ENCODE results near the gene ZNF574.

Gene ZNF574, protein sequence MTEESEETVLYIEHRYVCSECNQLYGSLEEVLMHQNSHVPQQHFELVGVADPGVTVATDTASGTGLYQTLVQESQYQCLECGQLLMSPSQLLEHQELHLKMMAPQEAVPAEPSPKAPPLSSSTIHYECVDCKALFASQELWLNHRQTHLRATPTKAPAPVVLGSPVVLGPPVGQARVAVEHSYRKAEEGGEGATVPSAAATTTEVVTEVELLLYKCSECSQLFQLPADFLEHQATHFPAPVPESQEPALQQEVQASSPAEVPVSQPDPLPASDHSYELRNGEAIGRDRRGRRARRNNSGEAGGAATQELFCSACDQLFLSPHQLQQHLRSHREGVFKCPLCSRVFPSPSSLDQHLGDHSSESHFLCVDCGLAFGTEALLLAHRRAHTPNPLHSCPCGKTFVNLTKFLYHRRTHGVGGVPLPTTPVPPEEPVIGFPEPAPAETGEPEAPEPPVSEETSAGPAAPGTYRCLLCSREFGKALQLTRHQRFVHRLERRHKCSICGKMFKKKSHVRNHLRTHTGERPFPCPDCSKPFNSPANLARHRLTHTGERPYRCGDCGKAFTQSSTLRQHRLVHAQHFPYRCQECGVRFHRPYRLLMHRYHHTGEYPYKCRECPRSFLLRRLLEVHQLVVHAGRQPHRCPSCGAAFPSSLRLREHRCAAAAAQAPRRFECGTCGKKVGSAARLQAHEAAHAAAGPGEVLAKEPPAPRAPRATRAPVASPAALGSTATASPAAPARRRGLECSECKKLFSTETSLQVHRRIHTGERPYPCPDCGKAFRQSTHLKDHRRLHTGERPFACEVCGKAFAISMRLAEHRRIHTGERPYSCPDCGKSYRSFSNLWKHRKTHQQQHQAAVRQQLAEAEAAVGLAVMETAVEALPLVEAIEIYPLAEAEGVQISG

DNA sequence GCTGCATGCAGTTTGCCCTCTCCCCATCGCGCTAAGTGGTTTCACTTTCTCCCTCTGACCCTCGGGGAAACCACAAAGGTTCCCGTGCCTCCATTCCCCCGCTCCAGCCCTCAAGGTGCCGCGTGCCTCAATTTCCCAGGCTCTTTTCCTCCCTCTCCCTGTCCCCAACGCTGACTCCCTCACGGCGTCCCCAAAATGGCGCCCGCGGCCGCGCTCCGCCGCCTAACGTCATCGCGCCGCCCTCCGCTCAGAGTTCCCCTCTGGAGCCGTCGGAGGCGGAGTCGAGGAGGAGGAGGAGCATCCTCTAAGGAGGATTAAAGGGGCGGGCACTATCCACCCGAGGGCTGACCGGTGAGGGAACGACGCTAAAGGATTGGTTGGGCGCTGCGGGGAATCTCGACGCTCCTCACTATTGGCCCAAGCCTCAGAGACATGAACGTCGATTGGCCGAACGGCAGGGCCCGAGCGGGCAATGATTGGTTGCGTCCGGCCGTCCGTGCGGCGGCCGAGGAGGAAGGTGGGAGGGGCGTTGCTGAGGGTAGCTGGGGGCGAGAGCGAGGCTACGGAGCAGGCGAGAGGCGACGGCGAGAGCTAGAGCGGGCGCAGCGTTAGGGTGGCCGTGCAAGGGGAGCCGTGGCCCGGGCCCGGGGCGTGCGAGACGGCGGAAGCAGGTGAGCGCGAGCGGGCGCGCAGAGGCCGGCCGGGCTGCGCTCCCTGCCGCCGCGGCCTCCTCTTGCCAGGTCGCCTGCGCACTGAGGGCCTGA lies at the start of gene ZNF574:
Gene ZNF574, plus strand, starts transcription at position 551 of the 764 bp plus-strand sequence. CDS start 2,441 bp downstream, outside the sequence.
- no peak for TF ChIP-seq ZBTB7A (IDR thresholded peaks at IDR 0.05; ENCODE audit: low read depth)
- TF ChIP-seq FOXM1 (IDR thresholded peaks at IDR 0.05; ENCODE audit: borderline replicate concordance, low read depth): no peak
- no peak for TF ChIP-seq EP300 (IDR thresholded peaks at IDR 0.05; ENCODE audit: borderline replicate concordance)
- peak; percentile 96 for TF ChIP-seq YY1 (IDR thresholded peaks at IDR 0.05; ENCODE audit: low read depth)
- TF ChIP-seq, protein P1, sequence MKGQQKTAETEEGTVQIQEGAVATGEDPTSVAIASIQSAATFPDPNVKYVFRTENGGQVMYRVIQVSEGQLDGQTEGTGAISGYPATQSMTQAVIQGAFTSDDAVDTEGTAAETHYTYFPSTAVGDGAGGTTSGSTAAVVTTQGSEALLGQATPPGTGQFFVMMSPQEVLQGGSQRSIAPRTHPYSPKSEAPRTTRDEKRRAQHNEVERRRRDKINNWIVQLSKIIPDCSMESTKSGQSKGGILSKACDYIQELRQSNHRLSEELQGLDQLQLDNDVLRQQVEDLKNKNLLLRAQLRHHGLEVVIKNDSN (IDR thresholded peaks at IDR 0.05): no peak
- peak; percentile 88 for TF ChIP-seq TAF1 (IDR thresholded peaks at IDR 0.05; ENCODE audit: low read depth)
- TF ChIP-seq TCF12 (IDR thresholded peaks at IDR 0.05; ENCODE audit: low read depth): no peak; the same call in 1 of the 2 replicates
- TF ChIP-seq, protein P2, sequence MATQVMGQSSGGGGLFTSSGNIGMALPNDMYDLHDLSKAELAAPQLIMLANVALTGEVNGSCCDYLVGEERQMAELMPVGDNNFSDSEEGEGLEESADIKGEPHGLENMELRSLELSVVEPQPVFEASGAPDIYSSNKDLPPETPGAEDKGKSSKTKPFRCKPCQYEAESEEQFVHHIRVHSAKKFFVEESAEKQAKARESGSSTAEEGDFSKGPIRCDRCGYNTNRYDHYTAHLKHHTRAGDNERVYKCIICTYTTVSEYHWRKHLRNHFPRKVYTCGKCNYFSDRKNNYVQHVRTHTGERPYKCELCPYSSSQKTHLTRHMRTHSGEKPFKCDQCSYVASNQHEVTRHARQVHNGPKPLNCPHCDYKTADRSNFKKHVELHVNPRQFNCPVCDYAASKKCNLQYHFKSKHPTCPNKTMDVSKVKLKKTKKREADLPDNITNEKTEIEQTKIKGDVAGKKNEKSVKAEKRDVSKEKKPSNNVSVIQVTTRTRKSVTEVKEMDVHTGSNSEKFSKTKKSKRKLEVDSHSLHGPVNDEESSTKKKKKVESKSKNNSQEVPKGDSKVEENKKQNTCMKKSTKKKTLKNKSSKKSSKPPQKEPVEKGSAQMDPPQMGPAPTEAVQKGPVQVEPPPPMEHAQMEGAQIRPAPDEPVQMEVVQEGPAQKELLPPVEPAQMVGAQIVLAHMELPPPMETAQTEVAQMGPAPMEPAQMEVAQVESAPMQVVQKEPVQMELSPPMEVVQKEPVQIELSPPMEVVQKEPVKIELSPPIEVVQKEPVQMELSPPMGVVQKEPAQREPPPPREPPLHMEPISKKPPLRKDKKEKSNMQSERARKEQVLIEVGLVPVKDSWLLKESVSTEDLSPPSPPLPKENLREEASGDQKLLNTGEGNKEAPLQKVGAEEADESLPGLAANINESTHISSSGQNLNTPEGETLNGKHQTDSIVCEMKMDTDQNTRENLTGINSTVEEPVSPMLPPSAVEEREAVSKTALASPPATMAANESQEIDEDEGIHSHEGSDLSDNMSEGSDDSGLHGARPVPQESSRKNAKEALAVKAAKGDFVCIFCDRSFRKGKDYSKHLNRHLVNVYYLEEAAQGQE (IDR thresholded peaks at IDR 0.05; ENCODE audit: low read depth): no peak
- TF ChIP-seq RAD21 (IDR thresholded peaks at IDR 0.05; ENCODE audit: low read depth): no peak
- no peak for TF ChIP-seq CEBPB (IDR thresholded peaks at IDR 0.05)
- 0 out of 2 replicates have a peak, but pooled peaks have one; percentile 22 for TF ChIP-seq TEAD4 (IDR thresholded peaks at IDR 0.05)
- no peak for TF ChIP-seq EGR1 (IDR thresholded peaks at IDR 0.05)
- TF ChIP-seq, protein P3, sequence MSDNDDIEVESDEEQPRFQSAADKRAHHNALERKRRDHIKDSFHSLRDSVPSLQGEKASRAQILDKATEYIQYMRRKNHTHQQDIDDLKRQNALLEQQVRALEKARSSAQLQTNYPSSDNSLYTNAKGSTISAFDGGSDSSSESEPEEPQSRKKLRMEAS (IDR thresholded peaks at IDR 0.05): peak; percentile 76
- peak; percentile 54; the same call in 1 of the 2 replicates for TF ChIP-seq CREB1 (IDR thresholded peaks at IDR 0.05; ENCODE audit: low read depth)
- TF ChIP-seq NFIC (IDR thresholded peaks at IDR 0.05): no peak

DNA sequence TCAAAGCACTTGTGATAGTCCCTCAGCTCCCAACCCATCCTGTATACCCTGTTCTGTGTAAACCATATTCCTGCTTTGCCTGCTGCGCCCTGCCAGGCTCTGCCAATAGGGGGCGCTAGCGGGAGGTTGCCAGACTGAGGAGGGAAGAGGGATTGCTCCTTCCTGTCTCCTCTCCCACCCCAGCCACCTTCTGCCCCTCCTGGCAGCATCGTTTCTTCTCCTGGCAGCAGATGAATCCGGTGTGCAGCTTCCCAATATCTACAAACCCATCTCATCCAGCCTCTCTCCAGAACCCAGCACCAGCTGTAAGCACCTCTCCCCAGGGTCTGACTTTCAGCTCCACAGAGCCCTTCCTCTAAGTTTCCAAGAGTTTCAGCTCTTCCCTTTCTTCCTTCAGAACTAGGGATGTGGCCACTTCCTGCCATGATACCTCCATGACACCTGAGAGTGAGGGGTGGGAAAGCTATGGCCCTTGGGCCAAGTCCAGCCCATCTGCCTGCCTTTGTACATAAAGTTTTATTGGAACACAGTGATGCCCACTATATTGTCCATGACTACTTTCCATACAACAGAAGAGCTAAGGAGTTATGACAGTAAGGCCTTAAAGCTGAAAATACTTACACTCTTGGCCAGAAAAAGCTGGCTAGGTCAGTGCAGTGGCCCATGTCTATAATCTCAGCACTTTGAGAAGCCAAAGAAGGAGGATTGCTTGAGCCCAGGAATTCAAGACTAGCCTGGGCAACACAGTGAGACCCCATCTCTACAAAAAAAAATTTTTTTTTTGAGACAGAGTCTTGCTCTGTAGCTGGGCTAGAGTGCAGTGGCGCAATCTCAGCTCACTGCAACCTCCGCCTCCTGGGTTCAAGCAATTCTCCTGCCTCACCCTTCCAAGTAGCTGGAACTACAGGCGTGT lies 47.4 kb upstream of the ZNF574 start:
- TF ChIP-seq EP300 (IDR thresholded peaks at IDR 0.05; ENCODE audit: borderline replicate concordance): no peak
- TF ChIP-seq CREB1 (IDR thresholded peaks at IDR 0.05; ENCODE audit: low read depth): no peak
- peak; percentile 13; the same call in 1 of the 2 replicates for TF ChIP-seq RAD21 (IDR thresholded peaks at IDR 0.05; ENCODE audit: low read depth)
- TF ChIP-seq TCF12 (IDR thresholded peaks at IDR 0.05; ENCODE audit: low read depth): no peak

DNA sequence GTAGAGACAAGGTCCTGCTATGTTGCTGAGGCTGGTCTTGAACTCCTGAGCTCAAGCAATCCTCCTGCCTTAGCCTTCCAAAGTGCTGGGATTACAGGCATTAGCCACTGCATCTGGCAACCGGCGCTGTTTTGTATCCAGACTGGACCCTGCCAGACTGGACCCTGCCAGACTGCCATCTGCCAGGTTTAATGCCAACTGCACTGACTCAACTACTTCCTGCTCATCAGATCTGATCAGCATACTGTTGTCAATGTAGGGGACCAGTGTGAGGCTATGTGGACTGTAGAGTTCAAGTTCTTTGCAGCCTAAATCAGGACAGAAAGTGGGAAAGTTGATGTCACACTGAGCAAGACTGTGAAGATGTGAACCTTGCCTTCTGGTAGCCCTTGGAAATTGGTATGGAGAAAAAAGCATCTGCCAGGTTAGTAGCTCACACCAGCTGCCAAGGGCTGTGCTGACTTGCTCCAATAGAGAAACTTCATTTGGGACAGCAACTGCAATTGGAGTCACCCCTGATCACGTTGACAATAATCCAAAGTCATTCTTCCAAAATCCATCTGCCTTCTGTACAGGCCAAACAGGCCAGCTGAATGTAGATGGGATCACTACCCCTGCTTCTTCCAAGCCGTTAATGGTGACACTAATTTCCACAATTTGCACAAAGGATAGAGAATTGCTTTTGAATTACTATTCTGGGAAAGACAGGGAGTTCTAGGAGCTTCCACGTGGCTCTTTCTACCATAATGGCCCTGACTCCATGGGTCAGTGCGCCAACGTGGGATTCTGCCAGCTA lies 45.1 kb upstream of the ZNF574 start:
- TF ChIP-seq FOXM1 (IDR thresholded peaks at IDR 0.05; ENCODE audit: borderline replicate concordance, low read depth): no peak
- TF ChIP-seq, protein P2 (IDR thresholded peaks at IDR 0.05; ENCODE audit: low read depth): no peak
- TF ChIP-seq CREB1 (IDR thresholded peaks at IDR 0.05; ENCODE audit: low read depth): no peak
- no peak for TF ChIP-seq TAF1 (IDR thresholded peaks at IDR 0.05; ENCODE audit: low read depth)
- no peak for TF ChIP-seq TCF12 (IDR thresholded peaks at IDR 0.05; ENCODE audit: low read depth)
- TF ChIP-seq RAD21 (IDR thresholded peaks at IDR 0.05; ENCODE audit: low read depth): no peak
- TF ChIP-seq TEAD4 (IDR thresholded peaks at IDR 0.05): no peak
- TF ChIP-seq YY1 (IDR thresholded peaks at IDR 0.05; ENCODE audit: low read depth): no peak
- TF ChIP-seq EGR1 (IDR thresholded peaks at IDR 0.05): no peak

DNA sequence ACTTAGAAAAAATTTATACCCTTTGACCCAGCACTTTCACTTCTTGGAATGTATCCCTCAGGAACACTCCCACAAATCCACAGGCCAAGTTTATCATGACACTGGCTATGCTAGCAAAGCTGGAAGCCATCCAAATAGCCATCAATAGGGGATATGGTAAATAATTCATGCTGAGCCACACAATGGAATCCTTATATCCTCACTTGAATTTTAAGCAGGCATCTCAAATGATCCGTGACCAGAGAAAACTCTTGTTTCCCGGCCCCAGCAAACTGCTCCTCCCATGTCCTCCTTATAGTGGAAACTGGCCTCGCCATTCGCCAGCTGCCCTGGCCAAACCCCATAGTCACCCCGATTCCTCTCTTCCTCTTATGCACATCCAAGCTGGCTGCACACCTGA lies 43.5 kb upstream of the ZNF574 start:
- TF ChIP-seq, protein P3 (IDR thresholded peaks at IDR 0.05): no peak
- TF ChIP-seq YY1 (IDR thresholded peaks at IDR 0.05; ENCODE audit: low read depth) (no peak), RAD21 (IDR thresholded peaks at IDR 0.05; ENCODE audit: low read depth) (no peak), TAF1 (IDR thresholded peaks at IDR 0.05; ENCODE audit: low read depth) (no peak), EGR1 (IDR thresholded peaks at IDR 0.05) (no peak), FOXM1 (IDR thresholded peaks at IDR 0.05; ENCODE audit: borderline replicate concordance, low read depth) (no peak), TCF12 (IDR thresholded peaks at IDR 0.05; ENCODE audit: low read depth) (peak; percentile 91), CREB1 (IDR thresholded peaks at IDR 0.05; ENCODE audit: low read depth) (no peak), NFIC (IDR thresholded peaks at IDR 0.05) (peak; percentile 100), ZBTB7A (IDR thresholded peaks at IDR 0.05; ENCODE audit: low read depth) (no peak), TEAD4 (IDR thresholded peaks at IDR 0.05) (peak; percentile 89), EP300 (IDR thresholded peaks at IDR 0.05; ENCODE audit: borderline replicate concordance) (peak; percentile 77), CEBPB (IDR thresholded peaks at IDR 0.05) (no peak; the same call in 1 of the 2 replicates)
- TF ChIP-seq, protein P1 (IDR thresholded peaks at IDR 0.05): no peak
- TF ChIP-seq, protein P2 (IDR thresholded peaks at IDR 0.05; ENCODE audit: low read depth): peak; percentile 22; the same call in 1 of the 2 replicates
